Measurements from ENCODE around the gene ASB18.

The ASB18 gene

GRCh38 chr2:236302555-236302954, 38.3 kb upstream of the ASB18 start:
- TF ChIP-seq CTCF (IDR thresholded peaks at IDR 0.05; ENCODE audit: low read depth, low read length, poor library complexity, severe bottlenecking): no peak
- TF ChIP-seq EZH2phosphoT487 (IDR thresholded peaks at IDR 0.05; ENCODE audit: borderline replicate concordance, low read length): no peak
- Histone ChIP-seq H3K4me1 (ENCODE audit: control insufficient read depth, low read length) (no peaks in the 10 kb centered on the region), H3K79me2 (ENCODE audit: control insufficient read depth, low read length) (no peaks in the 10 kb centered on the region), H3K9me2 (replicated peaks; ENCODE audit: control insufficient read depth, low read length) (no peaks in the 10 kb centered on the region), H3K27ac (ENCODE audit: low read depth, low read length) (no peak overlapping the region), H3K4me2 (ENCODE audit: low read length) (no peak overlapping the region), H4K20me1 (ENCODE audit: control insufficient read depth, insufficient read depth, low read depth, low read length) (no peaks in the 10 kb centered on the region), H3K36me3 (ENCODE audit: control insufficient read depth, low read length) (no peaks in the 10 kb centered on the region), H3K27me3 (ENCODE audit: control insufficient read depth, low read length) (no peaks in the 10 kb centered on the region), H3K4me3 (ENCODE audit: low read length) (no peak overlapping the region), H3F3A (ENCODE audit: control insufficient read depth, insufficient read depth) (no peaks in the 10 kb centered on the region), H3K9me3 (ENCODE audit: control insufficient read depth, insufficient read depth, low read length) (no peaks in the 10 kb centered on the region)

- Histone ChIP-seq H3K79me2 (ENCODE audit: control insufficient read depth, low read length) (no peaks in the 10 kb centered on the region), H3K4me2 (ENCODE audit: low read length) (no peak overlapping the region), H3K27me3 (ENCODE audit: control insufficient read depth, low read length) (no peaks in the 10 kb centered on the region), H3F3A (ENCODE audit: control insufficient read depth, insufficient read depth) (no peaks in the 10 kb centered on the region), H3K4me1 (ENCODE audit: control insufficient read depth, low read length) (no peaks in the 10 kb centered on the region), H3K4me3 (ENCODE audit: low read length) (no peak overlapping the region), H3K9me2 (replicated peaks; ENCODE audit: control insufficient read depth, low read length) (no peaks in the 10 kb centered on the region), H3K27ac (ENCODE audit: low read depth, low read length) (no peak overlapping the region), H3K9me3 (ENCODE audit: control insufficient read depth, insufficient read depth, low read length) (no peaks in the 10 kb centered on the region), H4K20me1 (ENCODE audit: control insufficient read depth, insufficient read depth, low read depth, low read length) (no peaks in the 10 kb centered on the region), H3K36me3 (ENCODE audit: control insufficient read depth, low read length) (no peaks in the 10 kb centered on the region)
- TF ChIP-seq EZH2phosphoT487 (IDR thresholded peaks at IDR 0.05; ENCODE audit: borderline replicate concordance, low read length) (no peak), CTCF (IDR thresholded peaks at IDR 0.05; ENCODE audit: low read depth, low read length, poor library complexity, severe bottlenecking) (no peak)
These were observed 34.8 kb upstream of the ASB18 start for GRCh38 chr2:236298924-236299475.

- Histone ChIP-seq H4K20me1 (ENCODE audit: control insufficient read depth, insufficient read depth, low read depth, low read length) (no peaks in the 10 kb centered on the region), H3K27me3 (ENCODE audit: control insufficient read depth, low read length) (no peaks in the 10 kb centered on the region), H3F3A (ENCODE audit: control insufficient read depth, insufficient read depth) (no peaks in the 10 kb centered on the region), H3K9me3 (ENCODE audit: control insufficient read depth, insufficient read depth, low read length) (no peaks in the 10 kb centered on the region), H3K4me2 (ENCODE audit: low read length) (no peak overlapping the region), H3K27ac (ENCODE audit: low read depth, low read length) (no peak overlapping the region), H3K9me2 (replicated peaks; ENCODE audit: control insufficient read depth, low read length) (no peaks in the 10 kb centered on the region), H3K36me3 (ENCODE audit: control insufficient read depth, low read length) (no peaks in the 10 kb centered on the region), H3K4me1 (ENCODE audit: control insufficient read depth, low read length) (no peaks in the 10 kb centered on the region), H3K79me2 (ENCODE audit: control insufficient read depth, low read length) (no peaks in the 10 kb centered on the region), H3K4me3 (ENCODE audit: low read length) (no peak overlapping the region)
- TF ChIP-seq EZH2phosphoT487 (IDR thresholded peaks at IDR 0.05; ENCODE audit: borderline replicate concordance, low read length) (no peak), CTCF (IDR thresholded peaks at IDR 0.05; ENCODE audit: low read depth, low read length, poor library complexity, severe bottlenecking) (no peak)
These were observed 31.3 kb upstream of the ASB18 start for GRCh38 chr2:236295481-236295880.
